Fibroblast of mammary gland (primary cell): ENCODE results near the gene SBF2.

Experiments used
- DNase-seq: peaks from one replicate; pipeline ENCODE4 v3.0.0-alpha.2; 2010; ENCODE audit warnings: low read depth
- H3K4me3 ChIP-seq: 2 replicates; pipeline ENCODE4 v1.5.1; 2011; ENCODE audit warnings: low read depth, mild to moderate bottlenecking, low read length, moderate library complexity; ENCODE audit not compliant: control insufficient read depth
- CTCF ChIP-seq: conservative IDR thresholded peaks from 2 replicates; pipeline ENCODE4 v1.5.1; 2011; ENCODE audit warnings: low read depth, low read length, inconsistent platforms; ENCODE audit not compliant: control insufficient read depth, insufficient read depth

Gene SBF2

GRCh38 chr11:9790703-9791102 is 503.3 kb downstream of the SBF2 start:
- no peak for DNase-seq
- no peak overlapping the region for H3K4me3 ChIP-seq
- TF ChIP-seq CTCF = no peak

GRCh38 chr11:9789910-9790309 is 504.1 kb downstream of the SBF2 start:
- H3K4me3 ChIP-seq = no peak overlapping the region
- DNase-seq = no peak
- no peak for TF ChIP-seq CTCF

GRCh38 chr11:9787981-9788521 is 506.0 kb downstream of the SBF2 start:
- DNase-seq = peak; percentile 96
- no peak overlapping the region for H3K4me3 ChIP-seq

DNA sequence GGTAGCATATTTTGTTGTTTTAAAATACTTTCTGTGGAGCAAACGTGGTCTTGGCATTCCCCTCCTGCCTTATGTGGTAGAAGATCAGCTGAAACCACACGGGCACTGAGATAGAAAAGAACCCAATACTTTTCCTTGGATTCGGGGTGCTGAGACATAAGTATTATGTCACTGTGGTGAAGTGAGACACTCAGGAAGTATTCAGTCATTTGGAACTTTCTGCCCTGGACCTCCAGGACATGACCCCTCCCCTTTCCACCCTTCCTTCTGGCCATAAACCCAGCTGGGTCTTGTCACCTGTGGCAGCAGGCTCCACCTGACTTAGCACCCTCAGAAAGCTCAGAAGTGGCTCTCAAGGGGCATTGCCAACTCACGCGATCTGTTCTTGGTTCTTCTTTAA is 506.8 kb downstream of the SBF2 start:
- H3K4me3 ChIP-seq = no peak overlapping the region
- no peak for DNase-seq
- TF ChIP-seq CTCF = no peak

More at GRCh38 chr11:9787981-9788521, 506.0 kb downstream of the SBF2 start:
- no peak for TF ChIP-seq CTCF

DNA sequence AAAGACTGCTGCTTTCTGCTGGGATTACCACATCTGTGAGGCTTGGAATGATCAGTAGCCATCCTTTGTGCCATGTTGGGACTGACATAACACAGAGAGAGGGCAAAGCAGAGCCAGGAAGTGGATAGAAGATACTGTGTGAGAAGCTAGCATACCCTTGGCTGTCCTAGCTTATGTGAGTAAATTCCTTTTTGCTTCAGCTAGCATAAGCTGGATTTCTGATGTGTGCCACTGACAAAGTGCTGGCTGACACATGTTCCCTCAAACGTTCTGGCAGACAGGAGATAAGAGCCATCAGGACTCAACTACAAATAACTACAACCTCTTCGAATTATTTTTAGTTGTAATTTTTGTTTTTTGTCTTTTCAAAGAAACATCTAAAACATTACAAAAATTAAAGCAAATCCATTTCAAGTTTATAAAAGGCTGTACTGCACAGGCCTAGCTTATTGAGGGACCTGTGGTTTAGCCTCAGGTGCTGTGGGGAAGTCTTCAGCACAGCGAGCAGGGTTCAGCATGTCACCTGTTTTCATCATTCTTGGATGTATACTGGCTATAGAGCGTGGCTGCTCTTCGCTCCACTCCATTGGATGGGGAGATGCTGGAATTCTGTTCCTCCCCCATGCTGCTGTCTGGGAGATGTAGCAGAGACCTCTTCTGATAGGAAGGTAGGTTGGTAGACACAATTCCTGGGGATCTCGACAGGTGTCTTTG is 509.3 kb downstream of the SBF2 start:
- H3K4me3 ChIP-seq = no peak overlapping the region
- TF ChIP-seq CTCF = no peak
- no peak for DNase-seq

DNA sequence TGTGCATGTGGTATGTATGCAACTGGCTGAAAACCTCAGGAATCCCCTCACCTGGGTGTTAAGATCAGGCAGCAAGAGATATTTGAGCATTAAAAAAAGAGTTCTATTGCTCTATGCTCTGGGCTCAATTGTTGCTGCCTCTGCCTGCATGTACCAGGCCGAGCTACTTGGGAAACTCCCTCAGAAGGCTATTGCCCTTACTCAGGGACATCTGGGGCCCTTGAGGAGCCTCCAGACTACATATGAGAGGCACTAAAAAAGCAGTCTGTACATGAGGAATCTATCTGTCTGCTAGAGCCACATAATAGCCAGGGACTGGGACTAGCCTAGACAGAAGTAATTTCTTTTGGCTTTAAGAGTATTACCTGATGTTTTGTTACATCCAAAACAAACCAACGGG is 510.0 kb downstream of the SBF2 start:
- no peak overlapping the region for H3K4me3 ChIP-seq
- no peak for DNase-seq
- no peak for TF ChIP-seq CTCF

- H3K4me3 ChIP-seq = no peak overlapping the region
- TF ChIP-seq CTCF = no peak
- DNase-seq = no peak
These were observed 513.1 kb downstream of the SBF2 start for GRCh38 chr11:9780929-9781328.
